Omental fat pad (tissue), 4 donors: ENCODE measurements around the gene ADARB1. TPM values are rescaled to one million over a fixed set of nuclear protein-coding genes. Genes with fewer than 3 reads are reported as not detected.

Experiments
- ATAC-seq: fragments of 150-250 bp; one replicate; pipeline ENCODE4 v1.9.1; 2016; ENCODE audit warnings: mild to moderate bottlenecking, moderate library complexity; ENCODE audit not compliant: low FRiP score
- DNase-seq: peaks from one replicate; pipeline ENCODE4 v3.0.0-alpha.2; 2019; ENCODE audit warnings: low spot score
- CTCF ChIP-seq, 3 donors: fragments of 450-650 bp; IDR thresholded peaks; one replicate each; pipeline ENCODE4 v1.5.1; 2016 to 2017; ENCODE audit warnings: antibody characterized with exemption in 3 of 3, mild to moderate bottlenecking in 3 of 3, moderate library complexity in 2 of 3
- total RNA-seq, 4 donors: library from RNA; depleted of rRNA; stranded (reverse); fragments of >200 nt; gene quantifications; one replicate each; pipeline ENCODE4 v1.1.0, GENCODE V29; 2016

ADARB1 gene
- total RNA-seq, 4 donors from 2014 or later = 17.3 to 38.3 (median 23.3) TPM

DNA sequence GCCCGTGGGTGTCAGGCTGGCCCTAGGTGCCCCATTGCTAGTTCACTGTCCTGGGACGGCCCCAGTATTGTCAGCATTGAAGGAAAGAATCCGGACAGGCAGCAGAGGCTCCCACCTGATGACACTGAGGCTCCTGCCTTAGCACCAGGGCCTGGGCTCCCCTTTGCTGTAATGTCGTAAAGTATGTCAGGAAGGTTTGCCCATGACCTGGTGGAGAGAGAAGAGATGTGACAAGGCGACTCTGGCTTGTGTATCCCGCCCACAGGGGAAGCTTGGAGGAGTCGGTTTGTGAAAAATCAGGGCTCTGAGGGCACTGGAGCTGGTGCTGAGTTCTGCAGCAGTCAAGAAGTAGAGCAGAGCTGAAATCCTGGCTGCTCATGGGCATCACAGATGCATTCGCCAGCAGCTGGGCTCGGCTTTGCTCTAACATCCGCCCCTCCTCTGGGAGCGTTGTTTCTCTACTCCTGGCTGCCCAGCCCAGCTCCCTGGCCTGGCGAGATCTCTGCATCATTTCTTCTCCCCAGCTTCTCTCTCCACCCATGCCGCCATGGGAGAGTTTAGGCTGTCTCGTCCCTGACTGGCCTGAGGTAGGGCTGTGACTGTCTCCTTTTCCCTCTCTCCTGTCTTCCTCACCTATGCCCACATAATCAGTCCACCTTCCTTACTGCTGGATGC, 74.1 kb downstream of the ADARB1 start:
- TF ChIP-seq CTCF (IDR thresholded peaks at IDR 0.05) = no peak
- ATAC-seq = no peak
- DNase-seq = no peak

- ATAC-seq = no peak
- DNase-seq = no peak
- TF ChIP-seq CTCF (IDR thresholded peaks at IDR 0.05) = no peak
These were observed 74.6 kb downstream of the ADARB1 start for GRCh38 chr21:45149021-45149420.

GRCh38 chr21:45150638-45151131, 76.3 kb downstream of the ADARB1 start:
- DNase-seq (no peak), ATAC-seq (no peak)

DNA sequence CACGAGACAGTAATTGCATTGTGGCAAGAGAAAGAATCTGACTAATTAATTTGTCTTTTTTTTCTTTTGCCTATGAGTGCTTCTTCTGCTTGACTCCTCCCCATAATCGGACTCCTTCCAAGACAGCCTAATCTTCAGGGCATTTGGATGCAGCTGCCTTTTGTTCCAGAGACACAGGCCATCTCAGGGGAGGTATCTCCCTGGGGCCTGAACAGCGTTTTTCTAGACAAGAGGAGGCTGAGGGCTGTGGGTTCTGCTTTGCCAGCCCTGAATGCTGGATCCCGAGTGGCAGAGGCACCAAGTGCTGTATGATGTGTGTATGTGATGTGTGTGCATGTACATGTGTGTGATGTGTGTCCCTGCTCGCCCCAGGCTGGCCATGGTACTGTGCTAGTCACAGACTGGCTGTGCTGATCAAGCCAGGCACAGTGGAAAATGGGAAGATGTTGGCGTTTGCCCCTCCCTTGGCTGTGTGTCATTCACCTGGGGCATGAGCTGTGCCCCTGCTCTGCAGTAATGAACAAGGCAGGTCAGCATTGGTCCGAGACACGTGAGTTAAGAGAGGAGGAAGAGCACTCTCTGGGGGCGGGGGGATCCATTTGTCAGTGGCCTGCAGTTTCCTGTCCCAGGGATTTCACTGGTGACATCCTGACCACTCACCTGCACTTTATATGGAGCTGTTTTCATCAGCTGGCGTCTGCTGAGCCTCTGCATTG, 77.2 kb downstream of the ADARB1 start:
- DNase-seq = no peak
- TF ChIP-seq CTCF (IDR thresholded peaks at IDR 0.05) = no peak
- peak; percentile 15 for ATAC-seq

More at GRCh38 chr21:45150638-45151131, 76.3 kb downstream of the ADARB1 start:
- TF ChIP-seq CTCF (IDR thresholded peaks at IDR 0.05) = no peak

DNA sequence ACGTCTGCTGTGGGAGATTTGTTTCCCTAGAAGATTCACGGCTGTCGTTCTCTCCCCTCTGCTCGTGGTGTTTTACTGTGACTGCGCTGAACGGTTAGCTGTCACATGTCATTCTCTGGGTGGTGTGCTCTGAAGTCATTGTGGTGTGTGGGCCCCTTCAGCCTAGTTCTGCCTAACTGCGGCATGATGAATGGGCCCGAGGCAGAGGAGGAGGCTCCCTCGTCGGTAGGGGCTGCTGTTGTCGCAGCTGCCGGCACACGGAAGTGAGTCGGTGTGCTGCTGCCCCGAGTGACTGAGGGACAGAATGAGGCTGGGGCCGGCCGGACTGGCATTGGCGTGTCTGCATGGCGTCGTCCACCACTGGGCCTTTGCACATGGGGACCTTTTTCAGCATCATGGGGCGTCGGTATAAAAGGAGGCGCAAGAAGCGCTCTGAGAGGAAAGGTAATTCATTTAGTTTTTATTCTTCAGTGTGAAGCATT, 77.9 kb downstream of the ADARB1 start:
- DNase-seq (no peak), ATAC-seq (no peak)
- no peak for TF ChIP-seq CTCF (IDR thresholded peaks at IDR 0.05)

GRCh38 chr21:45153358-45154318, 79.3 kb downstream of the ADARB1 start:
- ATAC-seq = no peak
- DNase-seq = no peak
- no peak for TF ChIP-seq CTCF (IDR thresholded peaks at IDR 0.05)
